ENCODE data around the gene PDZRN3. TPM values are rescaled to one million over a fixed set of nuclear protein-coding genes. Genes with fewer than 3 reads are reported as not detected.

Gene PDZRN3
- total and polyA plus RNA-seq, 10 donors, result 1.5 to 5.5 (median 2.8) TPM

- 62 to 89% (median 82%) methylated on average over 1 of the region's 1 CpG for WGBS, 5 donors
- Histone ChIP-seq H3K4me3 (no peak overlapping the region), H3K36me3 (no peaks in the 10 kb centered on the region), H3K4me1 (no peaks in the 10 kb centered on the region), H3K27me3 (replicated peaks in 1 of 7) (no peaks in the 10 kb centered on the region), H3K9me3 (peaks cover 0 to 17% (median 3%) of the 10 kb centered on the region in 8 donors), H3K27ac (no peak overlapping the region)
- DNase-seq, result no peak
- intact Hi-C loops (cut with DNase I; ENCODE audit: low total_unique reads), result no loop called here
- TF ChIP-seq POLR2A (IDR thresholded peaks at IDR 0.05) (no peak), CTCF (IDR thresholded peaks at IDR 0.05 in 8 of 11, conservative IDR thresholded peaks at IDR 0.05 in 3 of 11) (no peak), POLR2AphosphoS5 (IDR thresholded peaks at IDR 0.05) (no peak)
Observed at GRCh38 chr3:73364517-73364916, 260.2 kb downstream of the PDZRN3 start.

- TF ChIP-seq POLR2A (IDR thresholded peaks at IDR 0.05) (no peak), CTCF (IDR thresholded peaks at IDR 0.05 in 8 of 11, conservative IDR thresholded peaks at IDR 0.05 in 3 of 11) (no peak), POLR2AphosphoS5 (IDR thresholded peaks at IDR 0.05) (no peak)
- DNase-seq, result no peak
- no peak overlapping the region for H3K4me3 ChIP-seq
- intact Hi-C loops (cut with DNase I; ENCODE audit: low total_unique reads), result no loop called here
- peaks cover 0 to 26% (median 5%) of the 10 kb centered on the region in 8 donors for H3K9me3 ChIP-seq
- no peaks in the 10 kb centered on the region for H3K4me1 ChIP-seq
- H3K27me3 ChIP-seq (replicated peaks in 1 of 7), result no peaks in the 10 kb centered on the region
- no peak overlapping the region for H3K27ac ChIP-seq
- no peaks in the 10 kb centered on the region for H3K36me3 ChIP-seq
- WGBS, 5 donors, result 83 to 96% (median 95%) methylated on average over 3 of the region's 3 CpGs
Observed at GRCh38 chr3:73363093-73363492, 261.6 kb downstream of the PDZRN3 start.

GRCh38 chr3:73361591-73361990 is 263.1 kb downstream of the PDZRN3 start:
- Histone ChIP-seq H3K4me3 (no peak overlapping the region), H3K36me3 (no peaks in the 10 kb centered on the region), H3K9me3 (peaks cover 0 to 26% (median 5%) of the 10 kb centered on the region in 8 donors), H3K4me1 (no peaks in the 10 kb centered on the region), H3K27ac (no peak overlapping the region), H3K27me3 (replicated peaks in 1 of 7) (no peaks in the 10 kb centered on the region)
- intact Hi-C loops (cut with DNase I; ENCODE audit: low total_unique reads), result no loop called here
- no peak for TF ChIP-seq CTCF (IDR thresholded peaks at IDR 0.05 in 8 of 11, conservative IDR thresholded peaks at IDR 0.05 in 3 of 11)
- TF ChIP-seq POLR2A (IDR thresholded peaks at IDR 0.05), result no peak
- no peak for TF ChIP-seq POLR2AphosphoS5 (IDR thresholded peaks at IDR 0.05)
- no peak for DNase-seq
- 49 to 66% (median 56%) methylated on average over 3 of the region's 3 CpGs for WGBS, 5 donors

- TF ChIP-seq POLR2A (IDR thresholded peaks at IDR 0.05) (no peak), POLR2AphosphoS5 (IDR thresholded peaks at IDR 0.05) (no peak)
- Histone ChIP-seq H3K4me3 (no peak overlapping the region), H3K4me1 (no peaks in the 10 kb centered on the region), H3K9me3 (peaks cover 0 to 1% (median 0%) of the 10 kb centered on the region in 8 donors), H3K36me3 (no peaks in the 10 kb centered on the region), H3K27ac (no peak overlapping the region), H3K27me3 (replicated peaks in 1 of 7) (no peaks in the 10 kb centered on the region)
- WGBS, 5 donors, result 75 to 82% (median 78%) methylated on average over 7 of the region's 7 CpGs
- DNase-seq, result no peak
- intact Hi-C loops (cut with DNase I; ENCODE audit: low total_unique reads), result no loop called here
Observed at GRCh38 chr3:73353649-73354217, 271.0 kb downstream of the PDZRN3 start.
